Caco-2 (cell line): ENCODE results near the gene CHST3. TPM values are rescaled to one million over a fixed set of nuclear protein-coding genes. Genes with fewer than 3 reads are reported as not detected.

Experiments used
- BruUV-seq: library from RNA; stranded (reverse); fragments of 400-500 nt; replicated peaks from 2 replicates; lab custom pipeline; 2021; lab: Mats Ljungman, UMichigan
- CTCF ChIA-PET: fragments of 300-600 bp; sonication (Branson Sonifier 250); formaldehyde crosslinking; loops from one replicate; lab custom pipeline; 2022; ENCODE audit warnings: antibody characterized with exemption; lab: Charles Lee
- POLR2A ChIA-PET: fragments of 300-600 bp; sonication (Branson Sonifier 250); formaldehyde crosslinking; loops from one replicate; lab custom pipeline; 2022; ENCODE audit warnings: antibody characterized with exemption; lab: Charles Lee
- DNase-seq, 2 experiments: peaks; one replicate each; pipeline versions ENCODE4 v3.0.0 to v3.0.0-alpha.2; 2020 to 2022
- H3K27me3 ChIP-seq: replicated peaks from 2 replicates; pipeline ENCODE4 v1.6.0; 2011; ENCODE audit warnings: low read length; ENCODE audit not compliant: control insufficient read depth, insufficient read depth
- H3K36me3 ChIP-seq: 2 replicates; pipeline ENCODE4 v1.5.1; 2011; ENCODE audit warnings: low read length; ENCODE audit not compliant: control insufficient read depth, insufficient read depth
- H3K4me1 ChIP-seq: fragments of 250-450 bp; sonication (Bioruptor Pico); 2 replicates; pipeline ENCODE4 v1.5.1; 2020; ENCODE audit warnings: mild to moderate bottlenecking
- H3K4me3 ChIP-seq: 2 replicates; pipeline ENCODE4 v1.5.1; 2011; ENCODE audit warnings: low read depth, mild to moderate bottlenecking, control low read depth, low read length
- H3K9me3 ChIP-seq: fragments of 250-450 bp; sonication (Bioruptor Pico); 2 replicates; pipeline ENCODE4 v1.5.1; 2020; ENCODE audit warnings: mild to moderate bottlenecking, moderate library complexity
- H3K27ac Mint-ChIP-seq: one replicate; pipeline ENCODE4 v1.8.0; 2022; ENCODE audit warnings: mixed read lengths; ENCODE audit not compliant: unreplicated experiment
- H3K27me3 Mint-ChIP-seq: one replicate; pipeline ENCODE4 v1.8.0; 2022; ENCODE audit warnings: mixed read lengths; ENCODE audit not compliant: insufficient read depth, unreplicated experiment
- H3K36me3 Mint-ChIP-seq: one replicate; pipeline ENCODE4 v1.8.0; 2022; ENCODE audit warnings: mild to moderate bottlenecking, mixed read lengths; ENCODE audit not compliant: insufficient read depth, unreplicated experiment
- H3K4me1 Mint-ChIP-seq: one replicate; pipeline ENCODE4 v1.8.0; 2022; ENCODE audit warnings: low read depth, mixed read lengths; ENCODE audit not compliant: unreplicated experiment
- H3K4me3 Mint-ChIP-seq: one replicate; pipeline ENCODE4 v1.8.0; 2022; ENCODE audit warnings: mild to moderate bottlenecking, moderate library complexity, mixed read lengths; ENCODE audit not compliant: unreplicated experiment
- H3K9me3 Mint-ChIP-seq: one replicate; pipeline ENCODE4 v1.8.0; 2022; ENCODE audit warnings: mixed read lengths; ENCODE audit not compliant: unreplicated experiment
- intact Hi-C: fragments of 100-400 bp; cut with micrococcal nuclease; formaldehyde crosslinking; loops from one replicate; pipeline ENCODE4 v1.10.0; 2022; ENCODE audit not compliant: unreplicated experiment
- total RNA-seq: library from RNA; stranded (reverse); gene quantifications from 2 replicates; pipeline ENCODE4 v1.2.3, GENCODE V29; 2022
- TF ChIP-seq, protein P1 (sequence below), 2 experiments: fragments of 200-600 bp in 1 of 2; IDR thresholded peaks; 1 replicate in 1 of 2; 2 replicates in 1 of 2; pipeline versions ENCODE4 v1.5.1 to v1.8.0; 2011 to 2022; ENCODE audit warnings: antibody characterized with exemption in 1 of 2, control low read depth in 1 of 2, inconsistent platforms in 1 of 2, low read depth in 1 of 2, low read length in 1 of 2, mild to moderate bottlenecking in 1 of 2, moderate library complexity in 1 of 2; ENCODE audit not compliant: insufficient read depth in 1 of 2, severe bottlenecking in 1 of 2, unreplicated experiment in 1 of 2

CHST3 gene
- total RNA-seq, 1 experiment from 2014 or later, result 46.0 TPM

DNA sequence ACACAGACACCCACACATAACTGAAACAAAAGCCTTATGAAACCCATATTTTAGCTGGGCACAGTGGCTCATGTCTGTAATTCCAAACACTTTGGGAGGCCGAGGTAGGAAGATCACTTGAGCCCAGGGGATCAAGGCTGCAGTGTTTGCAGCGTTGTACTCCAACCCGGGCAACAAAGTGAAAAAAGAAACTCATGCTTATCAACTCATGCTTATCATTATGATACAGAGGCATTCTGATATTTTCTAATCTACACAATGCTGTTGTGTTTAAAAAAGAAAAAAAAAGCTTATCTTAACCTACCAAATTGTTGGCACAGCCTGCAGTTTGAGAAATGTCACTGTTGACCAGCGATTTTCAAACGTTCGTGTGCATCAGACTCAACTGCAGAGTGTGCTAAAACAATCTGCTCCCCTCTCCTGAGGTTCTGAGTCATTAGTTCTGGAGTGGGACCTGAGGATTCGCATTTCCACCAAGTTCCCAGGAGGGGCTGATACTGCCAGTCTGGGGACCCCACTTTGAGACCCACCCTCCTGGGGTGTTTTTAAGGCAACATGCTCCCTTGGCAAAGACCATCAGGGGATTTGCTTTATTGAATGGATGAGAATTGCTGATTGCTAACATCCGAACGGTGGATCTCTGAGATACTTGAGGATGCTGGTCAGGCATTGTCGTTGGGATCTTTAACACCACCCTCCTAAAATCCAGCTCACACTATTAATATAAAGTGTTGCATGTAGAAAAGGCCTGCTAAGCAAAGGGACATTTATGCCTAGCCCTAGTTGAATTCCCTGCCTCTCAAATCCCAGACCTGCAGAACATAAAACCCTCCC is 16.2 kb downstream of the CHST3 start:
- TF ChIP-seq, protein P1, sequence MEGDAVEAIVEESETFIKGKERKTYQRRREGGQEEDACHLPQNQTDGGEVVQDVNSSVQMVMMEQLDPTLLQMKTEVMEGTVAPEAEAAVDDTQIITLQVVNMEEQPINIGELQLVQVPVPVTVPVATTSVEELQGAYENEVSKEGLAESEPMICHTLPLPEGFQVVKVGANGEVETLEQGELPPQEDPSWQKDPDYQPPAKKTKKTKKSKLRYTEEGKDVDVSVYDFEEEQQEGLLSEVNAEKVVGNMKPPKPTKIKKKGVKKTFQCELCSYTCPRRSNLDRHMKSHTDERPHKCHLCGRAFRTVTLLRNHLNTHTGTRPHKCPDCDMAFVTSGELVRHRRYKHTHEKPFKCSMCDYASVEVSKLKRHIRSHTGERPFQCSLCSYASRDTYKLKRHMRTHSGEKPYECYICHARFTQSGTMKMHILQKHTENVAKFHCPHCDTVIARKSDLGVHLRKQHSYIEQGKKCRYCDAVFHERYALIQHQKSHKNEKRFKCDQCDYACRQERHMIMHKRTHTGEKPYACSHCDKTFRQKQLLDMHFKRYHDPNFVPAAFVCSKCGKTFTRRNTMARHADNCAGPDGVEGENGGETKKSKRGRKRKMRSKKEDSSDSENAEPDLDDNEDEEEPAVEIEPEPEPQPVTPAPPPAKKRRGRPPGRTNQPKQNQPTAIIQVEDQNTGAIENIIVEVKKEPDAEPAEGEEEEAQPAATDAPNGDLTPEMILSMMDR (IDR thresholded peaks at IDR 0.05; ENCODE audit: insufficient read depth in 1 of 2, low read depth in 1 of 2, low read length in 1 of 2, severe bottlenecking in 1 of 2, unreplicated experiment in 1 of 2), result no peak
- Histone ChIP-seq H3K27me3 (no peaks in the 10 kb centered on the region), H3K9me3 (no peaks in the 10 kb centered on the region), H3K36me3 (no peaks in the 10 kb centered on the region; the same call in 1 of the 2 replicates), H3K4me1 (peaks cover 23% of the 10 kb centered on the region), H3K4me3 (no peak overlapping the region)
- H3K4me3 Mint-ChIP-seq, result no peak overlapping the region
- H3K9me3 Mint-ChIP-seq, result no peaks in the 10 kb centered on the region
- intact Hi-C loops, result loop anchor here (5.0 kb wide), 1 partner anchor 67 kb away; no protein-coding TSS in a partner anchor
- no peaks in the 10 kb centered on the region for H3K27me3 Mint-ChIP-seq
- H3K4me1 Mint-ChIP-seq, result peaks cover 28% of the 10 kb centered on the region
- BruUV-seq, result no TSS peak
- DNase-seq, result no peak
- ChIA-PET POLR2A (interaction anchor here (0.6 kb wide), 1 partner anchor 1058 kb away, joined by 4 read pairs; no protein-coding TSS in a partner anchor), CTCF (interaction anchor here (1.4 kb wide), 1 partner anchor 68 kb away, joined by 5 read pairs; no protein-coding TSS in a partner anchor)
- peak overlapping the region; percentile 10 for H3K27ac Mint-ChIP-seq
- peaks cover 38% of the 10 kb centered on the region for H3K36me3 Mint-ChIP-seq

DNA sequence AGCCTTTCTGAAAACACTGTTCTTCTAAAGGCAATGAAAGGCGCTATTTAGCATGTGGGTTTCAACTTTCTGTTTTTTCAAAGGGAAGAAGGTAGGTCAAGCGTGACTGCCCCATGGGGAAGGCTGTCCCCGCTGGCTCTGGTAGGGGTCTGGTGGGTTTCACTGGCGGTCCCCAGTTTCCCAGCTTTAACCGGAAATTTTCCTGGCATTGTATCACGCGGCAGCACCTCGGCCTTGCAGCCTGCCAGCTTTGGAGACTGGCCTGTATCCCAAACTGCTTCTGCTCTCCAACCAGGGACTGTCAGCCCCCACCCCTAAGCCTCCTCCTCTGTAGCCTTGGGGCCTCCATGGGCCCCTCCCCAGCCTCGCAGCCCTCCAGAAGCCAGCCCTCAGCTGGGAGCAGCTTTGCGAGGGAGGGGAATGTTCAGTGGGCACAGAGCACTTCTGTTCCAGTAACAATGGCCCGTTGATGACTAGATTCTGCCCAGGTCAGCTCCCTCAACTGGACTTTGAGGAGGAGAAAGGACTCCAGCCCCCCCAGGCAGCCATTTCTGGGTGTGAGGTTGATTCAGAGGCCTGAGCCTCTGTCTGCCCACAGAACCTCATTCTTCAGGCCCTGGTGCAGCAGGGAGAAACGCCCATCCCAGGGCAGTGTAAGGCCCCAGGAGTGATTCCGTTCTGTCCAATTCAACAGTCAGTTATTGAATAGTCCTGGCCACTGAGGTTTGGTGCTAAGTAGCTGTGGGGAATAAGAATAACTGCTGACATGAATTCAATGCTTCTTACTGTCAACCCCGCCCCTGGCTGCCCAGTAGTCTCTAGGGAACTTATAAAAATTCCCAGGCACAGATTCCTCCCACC is 17.1 kb downstream of the CHST3 start:
- Mint-ChIP-seq H3K9me3 (no peaks in the 10 kb centered on the region), H3K36me3 (peaks cover 39% of the 10 kb centered on the region), H3K27me3 (no peaks in the 10 kb centered on the region), H3K27ac (no peak overlapping the region), H3K4me1 (peaks cover 33% of the 10 kb centered on the region), H3K4me3 (no peak overlapping the region)
- intact Hi-C loops, result loop anchor here (5.0 kb wide), 1 partner anchor 66 kb away; no protein-coding TSS in a partner anchor
- Histone ChIP-seq H3K36me3 (no peaks in the 10 kb centered on the region; the same call in 1 of the 2 replicates), H3K9me3 (no peaks in the 10 kb centered on the region), H3K4me1 (peaks cover 23% of the 10 kb centered on the region), H3K27me3 (no peaks in the 10 kb centered on the region), H3K4me3 (no peak overlapping the region)
- no peak for DNase-seq
- BruUV-seq, result no TSS peak
- POLR2A ChIA-PET, result no interaction called here
- TF ChIP-seq, protein P1 (IDR thresholded peaks at IDR 0.05; ENCODE audit: insufficient read depth in 1 of 2, low read depth in 1 of 2, low read length in 1 of 2, severe bottlenecking in 1 of 2, unreplicated experiment in 1 of 2), result no peak
- CTCF ChIA-PET, result interaction anchor here (1.4 kb wide), 1 partner anchor 67 kb away, joined by 5 read pairs; no protein-coding TSS in a partner anchor

DNA sequence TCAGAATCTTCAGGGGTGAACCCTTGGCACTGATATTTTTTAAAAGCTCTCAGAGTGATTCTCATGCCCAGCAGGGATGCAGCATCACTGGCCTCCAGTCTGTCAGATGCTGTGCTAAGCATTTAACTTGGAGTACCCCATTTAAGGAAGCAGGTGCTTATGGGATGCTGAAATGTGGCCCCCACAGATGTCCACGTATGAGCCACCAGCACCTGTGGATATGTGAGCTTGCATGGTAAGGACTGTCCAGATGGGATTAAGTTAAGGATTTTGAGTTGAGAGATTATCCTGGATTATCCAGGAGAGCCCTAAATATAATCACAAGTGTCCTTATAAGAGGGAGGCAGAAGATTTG is 17.7 kb downstream of the CHST3 start:
- BruUV-seq, result no TSS peak
- peaks cover under 1% of the 10 kb centered on the region for H3K36me3 ChIP-seq
- no peaks in the 10 kb centered on the region for H3K27me3 ChIP-seq
- CTCF ChIA-PET, result interaction anchor here (0.9 to 1.4 kb wide), 2 partner anchors 38 to 85 kb away, joined by 3 to 4 read pairs; no protein-coding TSS in a partner anchor
- POLR2A ChIA-PET, result interaction anchor here (0.6 kb wide), 1 partner anchor 142 kb away, joined by 3 read pairs; no protein-coding TSS in a partner anchor
- intact Hi-C loops, result loop anchor here (5.0 kb wide), 1 partner anchor 65 kb away; no protein-coding TSS in a partner anchor
- TF ChIP-seq, protein P1 (IDR thresholded peaks at IDR 0.05; ENCODE audit: insufficient read depth in 1 of 2, low read depth in 1 of 2, low read length in 1 of 2, severe bottlenecking in 1 of 2, unreplicated experiment in 1 of 2), result no peak
- H3K4me1 ChIP-seq, result peaks cover 23% of the 10 kb centered on the region
- peaks cover 43% of the 10 kb centered on the region for H3K36me3 Mint-ChIP-seq
- no peaks in the 10 kb centered on the region for H3K9me3 Mint-ChIP-seq
- peaks cover 33% of the 10 kb centered on the region for H3K4me1 Mint-ChIP-seq
- H3K9me3 ChIP-seq, result no peaks in the 10 kb centered on the region
- no peak overlapping the region for H3K27ac Mint-ChIP-seq
- H3K4me3 ChIP-seq, result no peak overlapping the region
- H3K27me3 Mint-ChIP-seq, result no peaks in the 10 kb centered on the region
- no peak overlapping the region for H3K4me3 Mint-ChIP-seq
- DNase-seq, result no peak
